Measurements from ENCODE around the gene C16orf82. TPM values are rescaled to one million over a fixed set of nuclear protein-coding genes. Genes with fewer than 3 reads are reported as not detected.

Gene C16orf82
- polyA plus RNA-seq, 3 donors: not detected

DNA sequence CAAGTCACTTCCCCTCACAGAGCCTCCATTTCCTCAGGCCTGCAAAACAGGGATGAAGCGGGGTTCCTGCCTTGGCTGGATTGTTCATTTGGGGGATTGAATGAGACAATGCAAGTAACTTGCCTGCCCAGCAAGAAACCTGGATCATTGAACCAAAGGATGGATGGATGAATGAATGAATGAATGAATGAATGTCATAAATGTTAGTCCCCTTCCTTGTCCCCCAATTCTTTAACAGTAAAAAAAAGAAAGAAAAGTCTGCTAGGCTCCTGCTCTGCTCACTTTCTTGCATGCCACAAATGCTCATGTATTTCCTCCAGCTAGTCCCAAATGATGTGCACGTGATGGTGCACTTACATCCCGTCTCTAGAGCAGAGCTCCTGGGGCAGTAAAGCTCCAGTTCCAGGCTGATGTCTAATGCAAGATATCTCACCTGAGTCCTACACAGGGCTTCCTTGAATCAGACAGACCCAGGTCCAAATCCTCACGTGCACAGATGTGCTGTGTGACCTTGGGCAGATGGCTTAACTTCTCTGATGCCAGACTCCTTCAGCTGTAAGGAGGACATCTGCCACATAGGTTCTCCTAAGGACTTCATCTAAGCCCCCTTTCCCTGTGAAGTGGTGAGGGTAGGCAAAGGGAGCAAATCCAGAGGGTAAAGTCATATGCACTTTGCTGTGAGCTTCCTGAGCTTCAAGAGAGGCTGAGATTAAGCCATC lies 45.5 kb downstream of the C16orf82 start:
- no peak overlapping the region for H3K27ac ChIP-seq (ENCODE audit: low read depth, low read length)
- WGBS, 3 donors: 65 to 78% (median 75%) methylated on average over 4 of the region's 4 CpGs

DNA sequence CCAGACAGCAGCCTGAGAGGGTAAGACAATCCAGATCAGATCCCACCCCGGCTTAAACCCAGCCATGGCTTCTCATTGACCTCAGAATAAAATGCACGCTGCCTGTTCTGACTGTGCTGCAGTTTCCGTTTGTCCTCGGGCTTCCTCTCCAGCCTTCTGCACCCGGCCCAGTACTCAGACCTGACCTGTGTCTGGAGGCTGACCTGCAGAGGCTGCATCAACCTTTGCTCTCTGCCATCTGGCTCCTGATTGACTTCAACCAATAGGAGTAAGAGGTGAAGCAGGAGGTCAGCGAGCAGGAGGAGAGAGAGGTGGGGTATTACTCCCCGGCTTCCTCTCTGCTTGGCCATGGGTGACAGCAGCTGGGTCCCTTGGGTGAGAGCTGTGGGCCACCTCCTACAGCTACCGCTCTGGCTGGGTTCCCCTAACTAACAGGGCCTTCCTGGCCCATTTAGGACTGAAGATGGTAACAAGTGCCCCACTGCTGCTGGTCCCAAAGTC lies 46.7 kb downstream of the C16orf82 start:
- no peak overlapping the region for H3K27ac ChIP-seq (ENCODE audit: low read depth, low read length)
- 38 to 62% (median 42%) methylated on average over 8 of the region's 8 CpGs for WGBS, 3 donors

DNA sequence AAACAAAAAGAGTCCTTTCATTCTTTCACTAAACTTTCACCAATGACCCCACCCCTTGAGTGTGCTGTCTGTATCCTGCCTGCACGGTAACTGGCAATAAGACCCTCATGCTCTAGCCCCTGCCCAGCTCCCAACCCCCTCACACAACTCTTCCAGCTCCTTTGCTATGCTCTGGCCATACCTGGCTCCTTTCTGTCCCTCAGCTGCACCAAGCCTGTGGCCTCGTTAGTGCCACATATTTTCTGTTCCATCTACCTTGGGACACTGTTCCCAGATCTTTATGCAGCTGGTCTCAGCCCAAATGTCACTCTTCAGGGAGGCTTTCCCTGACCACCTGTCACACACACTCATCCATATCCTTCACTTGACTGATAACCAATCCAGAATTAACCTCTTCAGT lies 47.3 kb downstream of the C16orf82 start:
- 63 to 85% (median 82%) methylated on average over 2 of the region's 2 CpGs for WGBS, 3 donors
- H3K27ac ChIP-seq (ENCODE audit: low read depth, low read length): no peak overlapping the region

DNA sequence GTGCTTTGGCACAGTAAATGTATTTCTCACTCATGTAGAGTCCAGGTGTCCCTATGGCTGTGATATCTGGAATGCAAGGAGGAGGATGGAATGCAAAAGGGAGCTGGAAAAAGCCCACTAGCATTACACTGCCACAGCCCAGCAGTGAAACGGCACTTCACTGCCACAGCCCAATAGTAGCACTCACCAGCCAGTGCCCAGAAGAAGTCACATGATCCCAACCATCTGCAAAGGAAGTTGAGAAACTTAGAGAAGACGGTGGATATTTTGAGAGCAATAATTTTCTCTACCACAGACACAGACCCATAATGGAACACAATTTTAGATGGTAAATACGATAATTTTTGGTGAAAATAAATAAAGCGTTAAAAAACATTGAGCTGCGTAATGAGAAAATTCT lies 51.8 kb downstream of the C16orf82 start:
- H3K27ac ChIP-seq (ENCODE audit: low read depth, low read length): no peak overlapping the region
- WGBS, 3 donors: 49 to 66% (median 59%) methylated on average over 5 of the region's 5 CpGs

Other genes with a start within 250 kb of the C16orf82 start
- gene KDM8, start 136.6 kb downstream of the C16orf82 start, polyA plus RNA-seq: 1 to 10 TPM; 2.5 to 4.2 (median 2.6) TPM
- gene NSMCE1, start 201.8 kb downstream of the C16orf82 start, polyA plus RNA-seq: 10 to 100 TPM; 51.5 to 56.3 (median 53.4) TPM
- 10 to 100 TPM; 13.5 to 49.3 (median 29.7) TPM for gene IL4R, start 247.0 kb downstream of the C16orf82 start, polyA plus RNA-seq